Astrocyte (in vitro differentiated cells and primary cell): ENCODE measurements around the gene PCSK1.

Experiments used
- CTCF ChIP-seq: IDR thresholded peaks from 2 replicates; pipeline ENCODE4 v1.5.1; 2011; ENCODE audit warnings: low read depth, mild to moderate bottlenecking, inconsistent platforms, low read length, moderate library complexity; ENCODE audit not compliant: insufficient read depth
- EZH2 ChIP-seq: IDR thresholded peaks from 2 replicates; pipeline ENCODE4 v1.6.1; 2012; ENCODE audit warnings: mild to moderate bottlenecking, low read length, inconsistent platforms; ENCODE audit not compliant: insufficient read depth

GRCh38 chr5:96432216-96433065 is 607 bp downstream of the PCSK1 start:
- TF ChIP-seq CTCF (no peak), EZH2 (peak; percentile 66)
